Karpas-422 (cell line): ENCODE measurements around the gene AGGF1. TPM values are rescaled to one million over a fixed set of nuclear protein-coding genes. Genes with fewer than 3 reads are reported as not detected.

Experiments
- DNase-seq: peaks from one replicate; pipeline ENCODE4 v3.0.0-alpha.2; 2015
- H2AFZ ChIP-seq: fragments of 200-600 bp; sonication (generic); 2 replicates; pipeline ENCODE4 v1.6.1; 2014; ENCODE audit warnings: antibody characterized with exemption, low read length, mixed read lengths
- H3K27ac ChIP-seq: fragments of 200-600 bp; sonication (generic); 2 replicates; pipeline ENCODE4 v1.5.1; 2014; ENCODE audit warnings: mild to moderate bottlenecking, low read length, moderate library complexity
- H3K27me3 ChIP-seq: fragments of 200-600 bp; sonication (generic); 2 replicates; pipeline ENCODE4 v1.6.1; 2014; ENCODE audit warnings: low read length, mixed read lengths
- H3K36me3 ChIP-seq: fragments of 200-600 bp; sonication (generic); 2 replicates; pipeline ENCODE4 v1.6.1; 2014; ENCODE audit warnings: low read length, mixed read lengths; ENCODE audit not compliant: insufficient read depth
- H3K4me1 ChIP-seq: fragments of 200-600 bp; sonication (generic); 2 replicates; pipeline ENCODE4 v1.6.1; 2014; ENCODE audit warnings: mild to moderate bottlenecking, low read length, mixed read lengths
- H3K4me2 ChIP-seq: fragments of 200-600 bp; sonication (generic); 2 replicates; pipeline ENCODE4 v1.6.1; 2014; ENCODE audit warnings: low read length, low read depth, mild to moderate bottlenecking; ENCODE audit not compliant: poor library complexity, severe bottlenecking
- H3K4me3 ChIP-seq: fragments of 200-600 bp; sonication (generic); 2 replicates; pipeline ENCODE4 v1.5.1; 2014; ENCODE audit warnings: mild to moderate bottlenecking, antibody characterized with exemption, low read length, mixed read lengths
- H3K79me2 ChIP-seq: fragments of 200-600 bp; sonication (generic); 2 replicates; pipeline ENCODE4 v1.6.1; 2014; ENCODE audit warnings: mild to moderate bottlenecking, low read length, mixed read lengths
- H3K9ac ChIP-seq: fragments of 200-600 bp; sonication (generic); 2 replicates; pipeline ENCODE4 v1.6.0; 2014; ENCODE audit warnings: low read length
- H3K9me2 ChIP-seq: fragments of 200-600 bp; sonication (generic), shearing (Covaris generic); replicated peaks from 2 replicates; pipeline ENCODE4 v1.6.0; 2014; ENCODE audit warnings: mild to moderate bottlenecking, low read length, moderate library complexity; ENCODE audit not compliant: insufficient read depth
- H3K9me3 ChIP-seq: fragments of 300-700, 200-600 bp; sonication (generic); 2 replicates; pipeline ENCODE4 v1.6.1; 2014; ENCODE audit warnings: low read length, mixed read lengths
- H4K20me1 ChIP-seq: fragments of 200-600 bp; sonication (generic); 2 replicates; pipeline ENCODE4 v1.6.1; 2014; ENCODE audit warnings: mild to moderate bottlenecking, antibody characterized with exemption, low read length, low read depth; ENCODE audit not compliant: insufficient read depth
- total RNA-seq: library from RNA; depleted of rRNA; stranded (reverse); fragments of >200 nt; shearing (Covaris generic); gene quantifications from 2 replicates; pipeline ENCODE4 v1.2.3, GENCODE V29; 2014; ENCODE audit warnings: low replicate concordance

AGGF1 gene
- total RNA-seq, 1 experiment from 2014 or later = 31.1 TPM

DNA sequence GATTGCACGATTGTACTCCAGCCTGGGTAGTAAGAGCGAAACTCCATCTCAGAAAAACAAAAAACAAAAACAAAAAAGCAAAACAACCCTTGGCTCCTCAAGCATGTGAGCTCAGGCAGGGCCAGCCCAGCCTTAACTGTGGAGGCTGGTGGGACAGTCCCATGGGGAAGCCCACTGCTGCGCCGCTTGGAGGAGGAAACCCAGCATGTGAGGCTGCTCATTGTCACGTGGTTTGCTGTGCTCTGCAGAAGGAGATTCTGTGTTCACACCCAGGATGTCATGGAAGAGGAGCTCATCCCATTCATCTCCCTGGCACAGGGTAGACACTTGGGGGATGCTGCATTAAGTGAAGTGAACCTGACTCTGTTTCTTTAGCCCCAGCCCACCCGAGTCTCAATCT, 52.9 kb downstream of the AGGF1 start:
- no peak for DNase-seq
- no peaks in the 10 kb centered on the region for H3K9me3 ChIP-seq

DNA sequence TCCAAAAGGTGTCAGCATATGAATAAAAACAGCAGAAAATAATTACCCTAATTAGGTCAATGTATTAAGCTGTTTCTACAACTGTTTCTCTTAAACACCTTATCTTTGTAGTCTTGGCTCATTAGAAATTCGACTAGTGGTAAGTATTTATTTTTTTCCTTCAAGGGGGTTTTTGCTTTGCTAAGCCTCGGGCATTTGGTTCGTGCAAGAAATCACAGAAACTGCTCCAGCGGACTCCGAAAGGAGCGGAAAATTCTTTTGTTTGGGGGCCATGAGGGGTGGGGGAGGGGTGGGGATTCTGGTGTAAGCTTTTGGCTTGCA, 56.1 kb downstream of the AGGF1 start:
- no peaks in the 10 kb centered on the region for H3K27me3 ChIP-seq
- H3K9me3 ChIP-seq = no peaks in the 10 kb centered on the region
- DNase-seq = no peak
- no peaks in the 10 kb centered on the region for H3K9me2 ChIP-seq
- H3K79me2 ChIP-seq = peaks cover 50% of the 10 kb centered on the region
- peaks cover 7% of the 10 kb centered on the region; the same call in 1 of the 2 replicates for H3K36me3 ChIP-seq
- H4K20me1 ChIP-seq = no peaks in the 10 kb centered on the region
- H2AFZ ChIP-seq = peak overlapping the region; percentile 78
- peak overlapping the region; percentile 98 for H3K4me2 ChIP-seq
- H3K4me1 ChIP-seq = peaks cover 33% of the 10 kb centered on the region
- peak overlapping the region; percentile 78 for H3K9ac ChIP-seq
- peak overlapping the region; percentile 74 for H3K4me3 ChIP-seq
- peak overlapping the region; percentile 75 for H3K27ac ChIP-seq

More for the DNA sequence above, 52.9 kb downstream of the AGGF1 start:
- Histone ChIP-seq H3K9ac (no peak overlapping the region), H3K79me2 (peaks cover 68% of the 10 kb centered on the region), H3K27ac (no peak overlapping the region), H3K4me1 (peaks cover 33% of the 10 kb centered on the region), H3K4me3 (no peak overlapping the region), H3K27me3 (no peaks in the 10 kb centered on the region), H3K4me2 (no peak overlapping the region), H3K9me2 (no peaks in the 10 kb centered on the region), H2AFZ (no peak overlapping the region), H3K36me3 (peaks cover 8% of the 10 kb centered on the region; the same call in 1 of the 2 replicates), H4K20me1 (no peaks in the 10 kb centered on the region)

DNA sequence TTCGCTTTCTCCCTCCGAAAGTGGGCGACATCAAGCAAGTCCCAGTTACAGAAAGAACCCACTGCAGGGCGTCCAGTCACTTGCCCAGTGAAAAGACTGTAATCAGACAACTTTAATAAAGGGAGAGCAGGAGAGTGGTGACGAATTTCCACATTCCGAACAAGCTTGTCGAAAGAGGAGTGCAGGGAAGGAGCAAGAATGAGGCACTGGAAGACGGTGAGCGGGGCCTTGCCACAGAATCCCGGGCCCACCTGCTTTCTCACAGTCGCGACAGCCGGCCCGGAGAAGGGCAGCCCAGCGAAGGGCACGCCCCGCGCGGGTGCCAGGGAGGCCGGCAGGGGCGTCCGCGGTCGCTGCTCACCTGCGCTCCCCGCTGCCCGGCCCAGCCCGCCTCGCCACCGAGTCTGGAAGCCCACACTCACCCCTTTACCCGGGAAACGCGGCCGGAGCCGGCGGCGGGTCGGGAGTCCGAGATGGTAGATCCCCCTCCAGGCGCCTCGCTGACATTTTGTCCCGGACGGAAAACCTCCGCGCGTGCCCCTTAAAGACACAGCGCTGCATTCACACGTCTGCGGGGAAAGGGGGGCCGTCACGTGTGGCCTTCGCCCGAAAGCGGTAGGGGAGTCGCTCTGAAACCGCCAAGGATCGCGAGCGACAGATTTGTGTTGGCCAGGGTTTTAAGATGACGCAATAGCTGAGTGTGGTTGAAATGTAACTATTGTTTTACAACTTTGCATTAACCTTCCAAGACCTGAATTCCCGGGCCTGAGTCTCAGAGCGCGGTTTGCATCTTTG, 56.7 kb downstream of the AGGF1 start, which contains the start of gene ZBED3:
Gene ZBED3, minus strand, starts transcription at position 597 of the 795 bp plus-strand sequence. CDS start 9,407 bp downstream, outside the sequence.
- Histone ChIP-seq H3K9ac (peak within 1 kb of the TSS; percentile 78), H3K9me2 (no peaks in the 10 kb centered on the region), H3K9me3 (no peaks in the 10 kb centered on the region), H3K27me3 (no peaks in the 10 kb centered on the region), H3K4me3 (peak within 1 kb of the TSS; percentile 74), H3K79me2 (peaks cover 50% of the 10 kb centered on the region), H4K20me1 (no peaks in the 10 kb centered on the region), H3K4me1 (peaks cover 33% of the 10 kb centered on the region), H3K27ac (peak within 1 kb of the TSS; percentile 75), H2AFZ (peak within 1 kb of the TSS; percentile 78), H3K36me3 (peaks cover 7% of the 10 kb centered on the region; the same call in 1 of the 2 replicates), H3K4me2 (peak within 1 kb of the TSS; percentile 98)
- peak; percentile 92 for DNase-seq

DNA sequence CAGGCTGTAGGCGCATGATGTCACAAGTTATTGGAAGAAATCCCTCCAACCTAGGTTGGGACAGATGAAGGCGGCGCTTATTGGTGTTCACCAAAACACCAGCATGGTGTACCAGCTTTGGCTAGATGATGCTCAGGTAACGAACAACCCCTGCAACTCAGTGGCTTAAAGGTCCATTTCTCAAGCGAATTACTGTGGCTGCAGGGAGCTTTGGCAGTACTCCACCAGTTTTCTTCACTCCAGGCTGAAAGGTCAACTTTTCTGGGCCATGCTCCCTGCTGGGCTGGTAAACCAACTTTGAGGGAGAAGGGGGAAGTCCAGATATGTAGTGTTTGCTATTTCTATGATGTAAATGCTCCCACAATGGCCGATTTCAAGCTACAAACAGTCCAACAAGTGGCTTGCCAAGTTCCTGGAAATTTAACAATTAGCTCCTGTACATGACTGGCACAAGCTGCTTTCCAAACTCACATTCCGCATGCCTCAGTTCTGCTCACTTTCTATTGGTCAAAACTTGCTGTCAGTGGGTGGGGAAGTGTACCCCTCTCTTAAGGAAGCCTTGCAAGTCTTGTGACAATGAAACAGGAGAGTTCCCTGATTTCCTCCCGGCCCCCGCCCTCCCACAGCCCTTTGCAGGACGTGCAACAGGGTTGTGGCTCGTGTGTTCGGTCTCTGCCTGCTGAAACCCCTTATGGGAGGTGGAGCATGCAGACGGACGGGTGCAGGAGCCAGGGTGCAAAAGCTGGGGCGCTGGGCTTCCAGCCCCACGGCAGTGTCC, 57.5 kb downstream of the AGGF1 start:
- H3K36me3 ChIP-seq = peaks cover 7% of the 10 kb centered on the region
- H3K27ac ChIP-seq = peak overlapping the region; percentile 75
- H3K4me1 ChIP-seq = peaks cover 33% of the 10 kb centered on the region
- peak overlapping the region; percentile 74 for H3K4me3 ChIP-seq
- H3K27me3 ChIP-seq = no peaks in the 10 kb centered on the region
- H3K9me2 ChIP-seq = no peaks in the 10 kb centered on the region
- peak overlapping the region; percentile 78 for H2AFZ ChIP-seq
- H3K9ac ChIP-seq = peak overlapping the region; percentile 78
- DNase-seq = no peak
- no peaks in the 10 kb centered on the region for H3K9me3 ChIP-seq
- no peaks in the 10 kb centered on the region for H4K20me1 ChIP-seq
- H3K79me2 ChIP-seq = peaks cover 45% of the 10 kb centered on the region
- peak overlapping the region; percentile 98 for H3K4me2 ChIP-seq

DNA sequence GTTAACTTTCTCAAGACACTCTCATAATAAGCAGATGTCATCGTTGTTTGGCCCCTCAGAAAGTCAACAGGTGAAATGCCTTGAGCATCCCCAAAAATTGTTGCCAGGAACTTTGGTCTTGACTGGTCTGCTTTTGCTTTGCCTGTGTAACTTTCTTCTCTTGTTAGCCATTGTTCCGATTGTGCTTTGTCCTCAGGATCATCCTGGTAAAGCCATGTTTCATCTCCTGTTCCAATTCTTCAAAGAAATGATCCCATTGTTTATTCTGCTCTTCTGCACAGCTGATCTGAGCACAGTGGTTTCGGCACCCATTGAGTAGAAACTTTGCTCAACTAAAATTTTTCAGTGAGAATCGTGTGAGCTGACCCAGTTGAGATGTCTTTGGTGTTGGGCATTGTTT, 65.0 kb downstream of the AGGF1 start:
- H3K36me3 ChIP-seq = peaks cover 3% of the 10 kb centered on the region; the same call in 1 of the 2 replicates
- no peaks in the 10 kb centered on the region for H3K9me2 ChIP-seq
- no peak overlapping the region for H3K9ac ChIP-seq
- no peaks in the 10 kb centered on the region for H3K79me2 ChIP-seq
- no peak overlapping the region for H3K4me3 ChIP-seq
- H4K20me1 ChIP-seq = no peaks in the 10 kb centered on the region
- H3K27me3 ChIP-seq = no peaks in the 10 kb centered on the region
- no peak overlapping the region for H3K27ac ChIP-seq
- no peak overlapping the region for H2AFZ ChIP-seq
- H3K4me1 ChIP-seq = no peaks in the 10 kb centered on the region
- DNase-seq = no peak
- no peaks in the 10 kb centered on the region for H3K9me3 ChIP-seq
- H3K4me2 ChIP-seq = no peak overlapping the region

DNA sequence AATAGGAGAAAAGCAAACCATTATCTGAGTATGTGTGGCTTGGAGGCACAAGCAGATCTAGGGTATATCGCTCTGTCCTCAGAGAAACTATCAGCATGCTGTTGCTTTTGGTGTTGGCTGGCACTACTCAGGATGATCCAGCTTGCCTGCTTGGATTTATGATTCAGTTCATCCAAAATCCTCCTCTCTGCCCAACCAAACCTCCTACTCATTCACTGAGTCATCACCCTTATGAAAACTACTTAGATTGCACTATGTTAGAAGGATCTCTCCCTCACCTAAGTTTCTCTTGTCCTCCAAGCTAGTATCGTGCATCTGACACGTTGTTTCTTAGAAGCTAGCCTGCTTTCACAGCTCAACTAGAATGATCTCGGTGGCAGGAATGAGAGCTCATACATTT, 71.1 kb downstream of the AGGF1 start:
- no peak overlapping the region for H3K27ac ChIP-seq
- DNase-seq = no peak
- H3K36me3 ChIP-seq = 0 out of 2 replicates have a peak, but pooled peaks cover 3% of the 10 kb centered on the region
- no peaks in the 10 kb centered on the region for H3K9me3 ChIP-seq
- no peaks in the 10 kb centered on the region for H4K20me1 ChIP-seq
- no peak overlapping the region for H3K4me2 ChIP-seq
- H3K9me2 ChIP-seq = no peaks in the 10 kb centered on the region
- no peaks in the 10 kb centered on the region for H3K79me2 ChIP-seq
- H3K27me3 ChIP-seq = no peaks in the 10 kb centered on the region
- no peak overlapping the region for H3K9ac ChIP-seq
- no peak overlapping the region for H2AFZ ChIP-seq
- H3K4me1 ChIP-seq = no peaks in the 10 kb centered on the region
- no peak overlapping the region for H3K4me3 ChIP-seq

DNA sequence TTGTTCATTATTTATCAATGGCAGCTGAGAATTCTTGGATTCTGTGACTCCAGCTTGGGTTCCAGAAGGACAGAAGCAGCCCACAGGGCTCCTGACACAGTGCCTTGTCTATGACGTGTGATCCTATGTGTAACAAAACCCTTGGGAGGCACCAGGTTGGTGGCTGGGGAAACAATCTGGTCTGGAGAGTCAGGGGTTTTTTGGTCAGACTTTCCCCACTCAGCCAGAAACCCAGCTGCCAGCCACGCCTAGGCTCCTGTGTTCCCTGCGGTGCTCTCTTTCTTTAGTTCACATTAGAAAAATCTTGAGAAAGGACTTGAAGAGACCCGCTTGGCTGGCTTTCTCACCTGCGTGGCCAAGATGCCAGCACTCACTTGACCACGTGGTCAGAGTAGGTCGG, 72.3 kb downstream of the AGGF1 start:
- no peaks in the 10 kb centered on the region for H3K4me1 ChIP-seq
- no peaks in the 10 kb centered on the region for H3K9me2 ChIP-seq
- H2AFZ ChIP-seq = no peak overlapping the region
- no peaks in the 10 kb centered on the region for H3K27me3 ChIP-seq
- no peak overlapping the region for H3K9ac ChIP-seq
- DNase-seq = no peak
- 0 out of 2 replicates have a peak, but pooled peaks cover 3% of the 10 kb centered on the region for H3K36me3 ChIP-seq
- H3K27ac ChIP-seq = no peak overlapping the region
- H3K4me3 ChIP-seq = no peak overlapping the region
- no peak overlapping the region for H3K4me2 ChIP-seq
- no peaks in the 10 kb centered on the region for H3K79me2 ChIP-seq
- H3K9me3 ChIP-seq = no peaks in the 10 kb centered on the region
- H4K20me1 ChIP-seq = no peaks in the 10 kb centered on the region

DNA sequence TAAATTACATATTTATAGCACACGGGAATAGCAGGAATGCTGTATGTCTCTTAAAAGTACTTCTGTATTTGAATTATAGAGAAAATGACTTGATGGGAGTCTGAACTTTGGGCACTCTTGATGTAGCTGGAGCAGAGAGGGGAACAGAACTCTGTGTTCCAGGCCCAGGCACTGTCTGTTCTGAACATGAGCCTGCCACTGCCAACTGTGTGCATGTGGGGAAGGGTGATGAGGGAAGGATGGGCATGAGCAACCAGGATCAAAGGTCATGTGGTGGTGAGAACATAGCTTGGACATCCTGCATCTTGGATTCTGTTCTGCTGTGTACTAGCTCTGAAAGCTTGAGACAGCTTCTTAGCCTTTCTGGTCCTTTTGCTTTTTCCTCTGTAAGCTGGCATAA, 73.3 kb downstream of the AGGF1 start:
- no peak overlapping the region for H3K9ac ChIP-seq
- no peaks in the 10 kb centered on the region for H3K9me2 ChIP-seq
- no peaks in the 10 kb centered on the region for H3K4me1 ChIP-seq
- no peak for DNase-seq
- H3K4me2 ChIP-seq = no peak overlapping the region
- H3K79me2 ChIP-seq = no peaks in the 10 kb centered on the region
- no peak overlapping the region for H3K27ac ChIP-seq
- no peaks in the 10 kb centered on the region for H3K9me3 ChIP-seq
- H4K20me1 ChIP-seq = no peaks in the 10 kb centered on the region
- no peaks in the 10 kb centered on the region for H3K27me3 ChIP-seq
- no peak overlapping the region for H3K4me3 ChIP-seq
- H2AFZ ChIP-seq = no peak overlapping the region
- H3K36me3 ChIP-seq = 0 out of 2 replicates have a peak, but pooled peaks cover 3% of the 10 kb centered on the region
